ENCODE results near the gene RGMA. TPM values are rescaled to one million over a fixed set of nuclear protein-coding genes. Genes with fewer than 3 reads are reported as not detected.

The RGMA gene
- total RNA-seq, 2 donors from 2014 or later, result 37.7 to 67.1 TPM

DNA sequence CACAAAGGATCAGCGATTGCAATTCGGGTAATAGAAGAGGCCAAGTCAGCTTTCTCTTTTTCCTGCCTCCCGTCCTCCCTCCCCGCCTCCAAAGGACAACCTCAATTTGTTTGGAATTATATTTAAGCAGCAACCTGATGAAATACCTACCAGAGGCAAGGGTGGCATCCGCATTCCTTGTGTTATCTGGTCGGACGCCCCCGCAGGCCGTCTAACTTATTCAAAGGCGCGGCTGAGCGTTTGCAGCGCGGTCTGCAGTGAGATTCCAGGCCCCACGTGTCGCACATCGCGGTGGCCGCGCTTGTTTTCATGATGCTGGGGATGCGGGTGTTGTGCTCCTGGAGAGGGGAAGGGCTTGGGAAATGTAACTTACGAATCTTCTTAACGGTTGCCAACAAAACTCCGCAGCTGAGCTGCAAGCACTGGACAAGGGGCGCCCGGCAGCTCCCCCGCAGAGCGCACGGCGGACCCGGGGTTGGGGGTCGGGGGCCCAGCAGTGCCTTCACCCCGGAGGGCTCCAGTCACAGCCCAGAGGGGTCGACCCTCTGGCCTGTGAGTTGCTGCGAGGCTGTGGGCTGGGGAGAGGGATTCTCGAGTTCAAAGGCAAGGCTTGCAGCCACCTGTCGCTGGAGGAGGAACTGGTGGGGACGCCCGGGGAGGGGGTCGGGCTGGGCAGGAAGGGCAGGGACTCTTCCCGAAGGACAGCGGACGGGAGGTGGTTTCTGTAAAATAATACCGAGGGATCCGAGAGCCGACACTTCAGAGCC is 20.5 kb upstream of the RGMA start:
- peak overlapping the region; percentile 43 for H3K4me3 Mint-ChIP-seq

DNA sequence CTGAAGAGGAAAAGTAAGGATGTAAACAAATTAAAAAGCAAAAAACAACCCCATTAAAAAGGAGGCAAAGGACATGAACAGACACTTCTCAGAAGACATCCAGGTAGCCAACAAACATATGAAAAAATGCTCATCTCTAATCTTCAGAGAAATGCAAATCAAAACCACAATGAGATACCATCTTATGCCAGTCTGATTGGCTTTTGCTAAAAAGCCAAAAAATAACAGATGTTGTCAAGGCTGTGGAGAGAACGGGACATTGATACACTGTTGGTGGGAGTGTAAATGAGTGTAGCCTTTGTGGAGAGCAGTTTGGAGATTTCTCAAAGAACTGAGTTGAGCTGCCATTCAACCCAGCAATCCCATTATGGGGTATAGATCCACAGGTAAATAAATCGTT is 18.6 kb upstream of the RGMA start:
- Mint-ChIP-seq H3K27ac (no peak overlapping the region), H3K36me3 (ENCODE audit: low read depth) (peaks cover 4% of the 10 kb centered on the region), H3K9me3 (no peaks in the 10 kb centered on the region), H3K4me3 (no peak overlapping the region), H3K4me1 (peaks cover 21% of the 10 kb centered on the region), H3K27me3 (ENCODE audit: insufficient read depth) (peaks cover 48% of the 10 kb centered on the region)
- Histone ChIP-seq H3K9me3 (ENCODE audit: control insufficient read depth, low read length) (no peaks in the 10 kb centered on the region), H3K9ac (ENCODE audit: extremely low read depth, low read length, poor library complexity, severe bottlenecking) (no peak overlapping the region), H3K4me3 (ENCODE audit: low read length) (no peak overlapping the region), H3K27ac (ENCODE audit: low read depth, low read length) (no peak overlapping the region), H3K27me3 (ENCODE audit: control insufficient read depth, insufficient read depth, low read length, poor library complexity, severe bottlenecking) (no peaks in the 10 kb centered on the region), H3K36me3 (ENCODE audit: control insufficient read depth, insufficient read depth, low read length) (no peaks in the 10 kb centered on the region), H3K4me1 (ENCODE audit: control insufficient read depth, insufficient read depth, low read length) (no peaks in the 10 kb centered on the region)
- no peak for DNase-seq
- 95 to 100% methylated on average over 2 of the region's 2 CpGs for WGBS, 2 experiments (ENCODE audit: insufficient coverage in 1 of 2, insufficient read length in 1 of 2)
- TF ChIP-seq, protein P1, sequence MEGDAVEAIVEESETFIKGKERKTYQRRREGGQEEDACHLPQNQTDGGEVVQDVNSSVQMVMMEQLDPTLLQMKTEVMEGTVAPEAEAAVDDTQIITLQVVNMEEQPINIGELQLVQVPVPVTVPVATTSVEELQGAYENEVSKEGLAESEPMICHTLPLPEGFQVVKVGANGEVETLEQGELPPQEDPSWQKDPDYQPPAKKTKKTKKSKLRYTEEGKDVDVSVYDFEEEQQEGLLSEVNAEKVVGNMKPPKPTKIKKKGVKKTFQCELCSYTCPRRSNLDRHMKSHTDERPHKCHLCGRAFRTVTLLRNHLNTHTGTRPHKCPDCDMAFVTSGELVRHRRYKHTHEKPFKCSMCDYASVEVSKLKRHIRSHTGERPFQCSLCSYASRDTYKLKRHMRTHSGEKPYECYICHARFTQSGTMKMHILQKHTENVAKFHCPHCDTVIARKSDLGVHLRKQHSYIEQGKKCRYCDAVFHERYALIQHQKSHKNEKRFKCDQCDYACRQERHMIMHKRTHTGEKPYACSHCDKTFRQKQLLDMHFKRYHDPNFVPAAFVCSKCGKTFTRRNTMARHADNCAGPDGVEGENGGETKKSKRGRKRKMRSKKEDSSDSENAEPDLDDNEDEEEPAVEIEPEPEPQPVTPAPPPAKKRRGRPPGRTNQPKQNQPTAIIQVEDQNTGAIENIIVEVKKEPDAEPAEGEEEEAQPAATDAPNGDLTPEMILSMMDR (conservative IDR thresholded peaks at IDR 0.05), result no peak

More for the DNA sequence above, 20.5 kb upstream of the RGMA start:
- Histone ChIP-seq H3K36me3 (ENCODE audit: control insufficient read depth, insufficient read depth, low read length) (no peaks in the 10 kb centered on the region), H3K9me3 (ENCODE audit: control insufficient read depth, low read length) (no peaks in the 10 kb centered on the region), H3K27me3 (ENCODE audit: control insufficient read depth, insufficient read depth, low read length, poor library complexity, severe bottlenecking) (no peaks in the 10 kb centered on the region), H3K27ac (ENCODE audit: low read depth, low read length) (no peak overlapping the region), H3K4me1 (ENCODE audit: control insufficient read depth, insufficient read depth, low read length) (no peaks in the 10 kb centered on the region), H3K9ac (ENCODE audit: extremely low read depth, low read length, poor library complexity, severe bottlenecking) (no peak overlapping the region), H3K4me3 (ENCODE audit: low read length) (no peak overlapping the region)
- Mint-ChIP-seq H3K4me1 (peaks cover 17% of the 10 kb centered on the region), H3K36me3 (ENCODE audit: low read depth) (peaks cover 4% of the 10 kb centered on the region), H3K9me3 (no peaks in the 10 kb centered on the region), H3K27ac (no peak overlapping the region), H3K27me3 (ENCODE audit: insufficient read depth) (peaks cover 43% of the 10 kb centered on the region)
- DNase-seq, result peak; percentile 85
- TF ChIP-seq, protein P1 (conservative IDR thresholded peaks at IDR 0.05), result no peak
- WGBS, 2 experiments (ENCODE audit: insufficient coverage in 1 of 2, insufficient read length in 1 of 2), result 84 to 85% methylated on average over 29 to 46 of the region's 46 CpGs

DNA sequence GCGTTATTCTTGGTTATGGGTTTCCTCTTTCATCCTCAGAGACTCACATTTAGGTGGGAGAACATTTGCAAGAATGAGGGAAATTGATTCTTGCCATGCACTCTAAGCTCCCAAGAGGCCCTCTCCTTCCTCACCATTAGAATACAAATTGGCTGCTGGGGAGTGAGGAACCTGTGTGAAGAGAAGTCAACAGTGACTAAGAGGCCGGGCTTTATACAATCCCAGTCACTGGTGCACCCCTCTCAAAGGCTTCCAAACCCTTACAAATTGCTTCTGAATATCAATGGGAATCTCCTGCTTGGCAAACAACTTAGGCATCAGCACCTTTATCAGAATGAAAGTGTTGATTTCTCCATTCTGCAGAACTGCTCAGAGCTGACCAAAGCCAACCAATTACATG is 16.5 kb upstream of the RGMA start:
- peak; percentile 55 for DNase-seq
- H3K27ac ChIP-seq (ENCODE audit: low read depth, low read length), result no peak overlapping the region
- TF ChIP-seq, protein P1 (conservative IDR thresholded peaks at IDR 0.05), result no peak
- H3K9me3 Mint-ChIP-seq, result no peaks in the 10 kb centered on the region
- peaks cover 4% of the 10 kb centered on the region for H3K36me3 Mint-ChIP-seq (ENCODE audit: low read depth)
- no peak overlapping the region for H3K4me3 ChIP-seq (ENCODE audit: low read length)
- no peak overlapping the region for H3K4me3 Mint-ChIP-seq
- H3K27me3 ChIP-seq (ENCODE audit: control insufficient read depth, insufficient read depth, low read length, poor library complexity, severe bottlenecking), result no peaks in the 10 kb centered on the region
- no peaks in the 10 kb centered on the region for H3K4me1 ChIP-seq (ENCODE audit: control insufficient read depth, insufficient read depth, low read length)
- peaks cover 21% of the 10 kb centered on the region for H3K4me1 Mint-ChIP-seq
- H3K36me3 ChIP-seq (ENCODE audit: control insufficient read depth, insufficient read depth, low read length), result no peaks in the 10 kb centered on the region
- H3K27ac Mint-ChIP-seq, result no peak overlapping the region
- no peaks in the 10 kb centered on the region for H3K9me3 ChIP-seq (ENCODE audit: control insufficient read depth, low read length)
- 0 to 20% methylated on average over 1 to 2 of the region's 2 CpGs for WGBS, 2 experiments (ENCODE audit: insufficient coverage in 1 of 2, insufficient read length in 1 of 2)
- H3K9ac ChIP-seq (ENCODE audit: extremely low read depth, low read length, poor library complexity, severe bottlenecking), result no peak overlapping the region
- peaks cover 39% of the 10 kb centered on the region for H3K27me3 Mint-ChIP-seq (ENCODE audit: insufficient read depth)

Data from endodermal cell (in vitro differentiated cells).